Brain pericyte (primary cell): Measurements from ENCODE around the gene IGF2R.
"Not testable (repeated sequence)": the region's sequence is repeated elsewhere in the genome, so short reads cannot be mapped to it uniquely, and the experiment has no call there.

Experiments used
- DNase-seq: peaks from one replicate; pipeline ENCODE4 v3.0.0-alpha.2; 2012; ENCODE audit warnings: low read depth, low spot score

Gene IGF2R

GRCh38 chr6:160122744-160123143, 153.9 kb downstream of the IGF2R start:
- no peak for DNase-seq

DNA sequence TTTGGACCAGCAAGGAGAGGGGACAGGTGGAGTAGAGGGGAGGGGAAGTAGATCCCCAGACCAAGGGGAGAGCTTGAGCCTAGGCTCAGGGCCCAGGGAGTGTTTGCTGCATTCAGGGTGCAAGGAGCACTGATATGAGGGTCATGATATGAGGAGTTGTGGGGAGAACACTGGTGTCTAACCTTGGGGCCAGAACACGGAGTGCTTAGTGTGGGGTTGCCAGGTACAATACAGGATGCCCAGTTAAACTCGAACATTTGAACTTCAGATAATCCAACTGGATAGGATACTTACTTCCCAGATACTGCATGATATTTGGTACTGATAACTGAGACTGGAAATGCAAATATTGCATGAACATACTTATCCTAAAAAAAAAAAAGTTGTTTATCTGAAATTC, 155.1 kb downstream of the IGF2R start:
- no peak for DNase-seq

DNA sequence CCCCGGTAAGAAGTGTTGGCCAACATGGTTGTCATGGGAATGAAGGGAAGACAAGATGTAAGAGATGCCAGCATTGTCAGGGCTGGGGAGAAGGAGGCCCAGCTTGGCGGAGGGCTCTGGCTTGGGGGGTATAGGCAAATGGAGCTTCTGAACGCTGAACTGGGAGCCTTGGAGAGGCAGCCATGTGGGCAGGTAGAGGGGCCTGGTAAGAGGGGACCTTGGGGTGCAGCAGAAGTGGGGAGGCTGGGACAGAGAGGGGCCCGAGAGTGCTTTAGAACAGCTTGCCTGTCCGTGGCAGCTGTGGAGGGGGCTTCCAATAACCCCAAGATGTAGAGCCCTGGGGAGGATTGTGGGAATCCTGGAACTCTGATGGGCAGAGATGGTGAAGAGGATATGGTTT, 155.7 kb downstream of the IGF2R start:
- DNase-seq, result no peak

GRCh38 chr6:160125105-160125504, 156.2 kb downstream of the IGF2R start:
- DNase-seq, result not testable (repeated sequence)

- DNase-seq, result no peak
Measured at GRCh38 chr6:160127270-160128124, 158.6 kb downstream of the IGF2R start.

DNA sequence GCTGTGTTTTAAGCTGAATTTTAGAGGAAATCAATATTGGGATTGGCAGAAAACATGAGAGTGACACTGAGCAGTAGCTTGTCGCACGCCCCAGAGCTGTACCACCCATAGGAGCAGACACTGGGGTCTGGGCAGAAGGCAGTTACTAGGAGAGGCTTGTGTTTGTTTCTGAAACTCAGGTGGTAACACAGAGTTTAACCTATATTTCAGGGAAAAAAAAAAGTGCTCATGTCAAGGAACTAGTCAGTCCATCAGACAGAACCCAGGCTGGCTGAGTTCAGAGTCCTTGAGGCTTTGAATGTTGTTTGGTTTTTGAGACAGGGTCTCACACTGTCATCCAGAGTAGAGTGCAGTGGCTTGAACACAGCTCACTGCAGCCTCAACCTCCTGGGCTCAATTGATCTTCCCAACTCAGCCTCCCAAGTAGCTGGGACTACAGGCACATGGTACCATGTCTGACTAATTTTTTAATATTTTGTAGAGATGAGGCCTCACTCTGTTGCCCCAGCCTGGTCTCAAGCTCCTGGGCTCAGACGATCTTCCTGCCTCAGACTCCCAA, 159.3 kb downstream of the IGF2R start:
- no peak for DNase-seq

- DNase-seq, result no peak
Measured at GRCh38 chr6:160128879-160129516, 160.1 kb downstream of the IGF2R start.

DNA sequence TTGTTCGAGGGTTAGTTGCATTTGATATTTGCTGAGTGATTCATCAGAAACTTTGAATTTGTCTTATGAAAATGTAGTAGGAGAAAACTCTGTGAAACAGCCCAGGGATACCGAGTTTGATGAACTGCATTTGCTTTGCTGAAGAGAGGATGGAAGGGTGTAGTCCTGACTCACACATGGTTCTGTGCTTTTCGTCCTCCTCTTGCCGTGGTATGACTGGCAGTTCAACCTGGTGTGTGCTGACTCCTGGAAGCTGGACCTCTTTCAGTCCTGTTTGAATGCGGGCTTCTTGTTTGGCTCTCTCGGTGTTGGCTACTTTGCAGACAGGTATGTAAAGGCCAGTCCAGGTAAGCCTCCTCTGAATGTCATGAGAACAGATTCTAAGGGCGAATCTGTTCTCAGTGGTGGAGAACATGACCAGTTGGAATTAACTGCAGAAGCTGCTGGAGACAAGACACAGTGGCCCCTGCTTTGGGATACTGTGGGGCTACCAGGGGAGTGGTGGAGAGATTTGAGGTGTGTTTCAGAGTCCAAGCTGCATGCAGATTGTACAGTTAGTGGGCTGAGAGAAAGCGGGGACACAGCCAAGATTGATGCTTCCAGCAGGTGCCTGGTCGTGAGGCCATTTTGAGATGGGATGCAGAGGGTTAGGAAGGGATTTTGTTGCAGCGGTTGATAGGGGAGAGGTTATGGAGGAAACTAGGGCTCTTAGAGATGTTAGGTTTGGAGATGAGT, 161.2 kb downstream of the IGF2R start:
- no peak for DNase-seq

GRCh38 chr6:160130729-160131484, 162.0 kb downstream of the IGF2R start:
- DNase-seq, result no peak

GRCh38 chr6:160131636-160132296, 162.9 kb downstream of the IGF2R start:
- DNase-seq, result no peak

DNA sequence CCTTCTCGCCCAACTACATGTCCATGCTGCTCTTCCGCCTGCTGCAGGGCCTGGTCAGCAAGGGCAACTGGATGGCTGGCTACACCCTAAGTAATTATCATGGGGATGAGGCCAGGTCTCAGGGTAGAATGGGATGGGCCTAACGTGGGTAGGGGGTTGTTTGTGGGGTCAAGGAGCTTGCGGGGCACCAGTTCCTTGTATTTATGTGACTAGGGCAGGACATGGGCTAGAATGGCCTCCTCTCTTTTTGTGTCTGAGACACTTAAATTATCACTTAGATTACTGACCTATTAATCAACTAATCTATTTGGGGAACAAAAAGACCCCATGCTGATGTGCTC, 163.4 kb downstream of the IGF2R start:
- DNase-seq, result no peak

GRCh38 chr6:160132776-160133338, 164.0 kb downstream of the IGF2R start:
- no peak for DNase-seq

GRCh38 chr6:160133441-160134336, 164.8 kb downstream of the IGF2R start:
- no peak for DNase-seq

GRCh38 chr6:160134337-160134751, 165.5 kb downstream of the IGF2R start:
- DNase-seq, result not testable (repeated sequence)

DNA sequence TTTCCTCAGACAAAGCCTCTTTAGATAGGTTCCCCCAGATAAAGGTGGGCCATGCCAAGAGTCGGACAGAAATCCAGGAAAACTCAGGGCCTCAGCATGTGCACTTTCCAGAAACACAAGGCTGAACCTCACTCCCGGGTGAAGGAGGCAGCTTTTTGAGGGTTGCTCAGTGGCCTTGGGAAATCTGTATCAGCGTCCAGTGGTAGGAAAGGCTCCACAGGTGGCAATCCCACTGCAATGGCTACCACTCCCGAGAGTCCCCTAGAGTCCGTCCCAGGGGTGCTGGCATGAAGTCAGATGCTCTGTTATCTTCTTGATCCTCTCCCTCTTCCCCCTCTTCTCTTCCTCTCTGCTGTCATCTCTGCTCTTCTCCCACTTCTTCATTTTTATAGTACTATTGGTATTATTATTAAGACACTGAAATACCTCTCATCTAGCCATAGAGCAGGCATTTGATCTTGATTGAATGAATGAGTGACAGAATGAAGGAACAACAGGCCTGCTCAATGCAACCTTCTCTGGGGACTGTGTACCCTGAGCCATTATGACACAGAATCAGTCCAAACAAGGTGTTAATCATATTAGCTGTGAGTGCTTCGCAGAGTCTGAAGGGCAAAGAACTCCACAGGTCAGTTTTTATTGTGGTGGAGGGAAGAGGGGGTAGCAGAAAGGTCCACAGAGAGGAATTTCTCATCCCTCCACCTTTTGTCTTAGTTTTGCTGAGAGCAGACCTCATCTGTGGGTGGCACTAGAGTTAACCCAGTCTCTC, 166.1 kb downstream of the IGF2R start:
- DNase-seq, result no peak

DNA sequence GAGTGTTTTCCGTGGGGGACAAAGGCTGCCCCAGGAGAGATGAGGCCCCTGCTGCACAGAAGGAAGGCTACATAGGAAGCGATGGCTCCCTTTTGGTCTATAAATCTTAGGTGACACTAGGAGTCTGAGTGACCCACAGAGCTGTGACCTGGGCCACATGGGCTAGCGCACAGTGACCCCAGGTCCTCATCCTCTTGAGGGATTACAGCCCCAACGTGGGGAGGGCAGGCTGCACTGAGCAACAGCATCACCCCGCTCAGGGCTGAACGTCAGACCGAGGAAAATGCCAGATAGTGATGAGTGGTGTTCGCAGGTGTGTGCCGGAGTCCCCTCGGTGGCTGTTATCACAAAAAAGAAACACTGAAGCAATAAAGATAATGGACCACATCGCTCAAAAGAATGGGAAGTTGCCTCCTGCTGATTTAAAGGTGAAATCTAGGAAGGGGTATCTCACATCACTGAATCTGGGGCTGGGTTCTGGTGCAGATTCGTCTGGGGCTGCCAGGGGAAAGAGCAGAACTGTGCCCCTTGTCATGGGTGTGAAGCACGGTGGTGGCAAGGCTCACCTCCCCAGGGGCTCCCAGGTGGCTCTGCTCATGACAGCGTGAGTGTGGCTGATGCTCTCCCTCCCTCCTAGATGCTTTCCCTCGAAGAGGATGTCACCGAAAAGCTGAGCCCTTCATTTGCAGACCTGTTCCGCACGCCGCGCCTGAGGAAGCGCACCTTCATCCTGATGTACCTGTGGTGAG, 167.2 kb downstream of the IGF2R start:
- DNase-seq, result no peak

GRCh38 chr6:160137130-160137988, 168.5 kb downstream of the IGF2R start:
- DNase-seq, result no peak
